ENCODE measurements around the gene TMEM131L. TPM values are rescaled to one million over a fixed set of nuclear protein-coding genes. Genes with fewer than 3 reads are reported as not detected.

The TMEM131L gene
- total RNA-seq, 1 donor from 2014 or later, result 7.6 TPM

DNA sequence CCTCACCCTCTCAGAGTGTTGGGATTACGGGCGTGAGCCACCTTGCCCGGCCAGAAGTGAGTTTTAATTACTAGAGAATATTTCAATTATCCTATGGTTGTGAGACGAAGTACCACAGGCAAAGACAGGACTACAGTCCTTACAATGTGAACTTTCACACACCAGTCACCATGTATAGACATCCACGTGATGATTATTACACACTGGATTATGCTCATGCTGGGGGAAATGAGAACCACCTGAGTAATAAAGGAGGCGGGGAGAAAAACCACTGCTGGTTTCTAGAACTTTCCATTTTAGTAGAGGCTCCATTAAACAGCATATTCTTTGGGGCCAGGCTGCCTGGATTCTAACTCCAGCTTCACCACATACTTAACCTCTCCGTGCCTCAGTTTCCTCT lies 175.4 kb downstream of the TMEM131L start:
- Histone ChIP-seq H3K36me3 (ENCODE audit: control insufficient read depth, insufficient read depth, low read length) (no peaks in the 10 kb centered on the region), H3K27me3 (ENCODE audit: control insufficient read depth, insufficient read depth, low read length) (no peaks in the 10 kb centered on the region), H3K4me3 (ENCODE audit: low read depth, low read length) (no peak overlapping the region)
- TF ChIP-seq, protein P1, sequence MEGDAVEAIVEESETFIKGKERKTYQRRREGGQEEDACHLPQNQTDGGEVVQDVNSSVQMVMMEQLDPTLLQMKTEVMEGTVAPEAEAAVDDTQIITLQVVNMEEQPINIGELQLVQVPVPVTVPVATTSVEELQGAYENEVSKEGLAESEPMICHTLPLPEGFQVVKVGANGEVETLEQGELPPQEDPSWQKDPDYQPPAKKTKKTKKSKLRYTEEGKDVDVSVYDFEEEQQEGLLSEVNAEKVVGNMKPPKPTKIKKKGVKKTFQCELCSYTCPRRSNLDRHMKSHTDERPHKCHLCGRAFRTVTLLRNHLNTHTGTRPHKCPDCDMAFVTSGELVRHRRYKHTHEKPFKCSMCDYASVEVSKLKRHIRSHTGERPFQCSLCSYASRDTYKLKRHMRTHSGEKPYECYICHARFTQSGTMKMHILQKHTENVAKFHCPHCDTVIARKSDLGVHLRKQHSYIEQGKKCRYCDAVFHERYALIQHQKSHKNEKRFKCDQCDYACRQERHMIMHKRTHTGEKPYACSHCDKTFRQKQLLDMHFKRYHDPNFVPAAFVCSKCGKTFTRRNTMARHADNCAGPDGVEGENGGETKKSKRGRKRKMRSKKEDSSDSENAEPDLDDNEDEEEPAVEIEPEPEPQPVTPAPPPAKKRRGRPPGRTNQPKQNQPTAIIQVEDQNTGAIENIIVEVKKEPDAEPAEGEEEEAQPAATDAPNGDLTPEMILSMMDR (IDR thresholded peaks at IDR 0.05; ENCODE audit: insufficient read depth, low read length, poor library complexity, severe bottlenecking), result no peak
- no peak for DNase-seq (ENCODE audit: low read depth)

DNA sequence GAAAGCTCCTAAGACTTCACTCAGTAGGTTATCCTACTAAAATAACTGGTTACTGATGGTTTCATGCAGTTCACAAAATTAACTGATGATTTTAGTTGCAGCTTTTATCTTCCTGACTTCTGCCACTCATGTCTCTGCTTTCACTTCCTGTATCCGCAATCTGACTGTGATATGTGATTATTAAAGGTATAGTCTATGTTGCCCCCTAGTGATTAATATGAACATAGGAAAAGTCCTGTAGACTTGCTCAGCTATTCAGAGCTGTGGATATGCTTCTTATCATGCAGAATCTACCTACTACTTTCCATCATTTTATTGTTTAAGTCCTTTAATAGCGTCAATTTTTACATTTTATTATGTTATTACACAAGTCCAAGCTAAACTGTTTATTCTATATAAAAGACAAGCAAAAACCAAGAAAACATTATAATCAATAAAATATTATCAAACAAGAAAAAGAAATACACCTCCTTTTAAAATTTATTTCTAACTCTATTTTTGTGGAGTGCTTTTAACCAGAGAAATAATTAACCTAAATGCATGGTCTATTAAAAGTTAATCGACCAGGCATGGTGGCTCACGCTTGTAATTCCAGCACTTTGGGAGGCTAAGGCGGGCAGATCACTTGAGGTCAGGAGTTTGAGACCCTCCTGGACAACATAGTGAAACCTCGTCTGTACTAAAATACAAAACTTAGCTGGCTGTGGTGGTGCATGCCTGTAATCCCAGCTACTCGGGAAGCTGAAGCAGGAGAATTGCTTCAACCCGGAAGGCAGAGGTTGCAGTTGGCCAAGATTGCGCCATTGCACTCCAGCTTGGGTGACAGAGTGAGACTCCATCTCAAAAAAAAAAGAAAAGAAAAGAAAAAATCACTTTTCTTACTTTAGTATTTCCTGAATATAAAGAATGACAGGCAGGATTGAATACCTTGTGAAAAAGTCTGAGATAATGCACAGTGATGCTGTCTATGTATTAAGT lies 177.5 kb downstream of the TMEM131L start:
- DNase-seq (ENCODE audit: low read depth), result peak; percentile 18
- TF ChIP-seq, protein P1 (IDR thresholded peaks at IDR 0.05; ENCODE audit: insufficient read depth, low read length, poor library complexity, severe bottlenecking), result peak; percentile 25

DNA sequence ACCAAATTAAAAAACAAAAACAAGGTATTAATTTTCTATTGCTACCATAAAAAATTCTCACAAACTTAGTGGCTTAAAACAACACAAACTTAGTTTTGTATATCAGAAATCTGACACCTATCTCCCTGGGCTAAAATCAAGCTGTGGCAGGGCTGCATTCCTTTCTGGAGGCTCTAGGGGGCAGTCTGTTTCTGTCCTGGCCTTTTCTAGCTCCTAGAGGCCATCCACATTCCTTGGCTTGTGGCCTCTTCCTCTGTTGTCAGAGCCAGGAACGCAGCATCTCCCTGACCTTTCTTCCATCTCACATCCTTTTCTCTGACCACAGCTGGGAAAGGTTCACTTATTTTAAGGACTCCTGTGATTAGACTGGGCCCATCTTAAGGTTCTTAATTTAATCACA lies 179.0 kb downstream of the TMEM131L start:
- no peak for DNase-seq (ENCODE audit: low read depth)
- Histone ChIP-seq H3K4me3 (ENCODE audit: low read depth, low read length) (no peak overlapping the region), H3K36me3 (ENCODE audit: control insufficient read depth, insufficient read depth, low read length) (no peaks in the 10 kb centered on the region), H3K27me3 (ENCODE audit: control insufficient read depth, insufficient read depth, low read length) (no peaks in the 10 kb centered on the region)
- TF ChIP-seq, protein P1 (IDR thresholded peaks at IDR 0.05; ENCODE audit: insufficient read depth, low read length, poor library complexity, severe bottlenecking), result peak; percentile 20

More for the DNA sequence above, 177.5 kb downstream of the TMEM131L start:
- Histone ChIP-seq H3K4me3 (ENCODE audit: low read depth, low read length) (no peak overlapping the region), H3K27me3 (ENCODE audit: control insufficient read depth, insufficient read depth, low read length) (no peaks in the 10 kb centered on the region), H3K36me3 (ENCODE audit: control insufficient read depth, insufficient read depth, low read length) (no peaks in the 10 kb centered on the region)

DNA sequence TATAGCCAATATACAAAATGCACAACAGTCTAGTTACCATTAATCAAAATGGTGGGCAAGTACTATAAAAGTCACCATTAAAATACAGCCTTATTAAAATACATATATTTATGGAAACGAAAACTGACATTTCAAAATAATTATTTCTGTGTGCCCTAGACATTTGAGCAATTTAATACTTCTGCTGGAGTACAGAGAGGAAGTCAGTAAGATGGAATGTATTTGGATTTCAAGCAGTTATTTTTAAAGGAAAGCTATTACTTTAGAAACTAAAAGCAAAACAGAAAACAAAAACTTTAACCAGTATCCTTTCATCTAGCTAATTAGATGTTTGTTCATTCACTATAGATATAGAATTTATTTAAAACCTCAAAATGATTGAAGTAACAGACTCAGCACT lies 180.1 kb downstream of the TMEM131L start:
- TF ChIP-seq, protein P1 (IDR thresholded peaks at IDR 0.05; ENCODE audit: insufficient read depth, low read length, poor library complexity, severe bottlenecking), result no peak
- Histone ChIP-seq H3K4me3 (ENCODE audit: low read depth, low read length) (no peak overlapping the region), H3K36me3 (ENCODE audit: control insufficient read depth, insufficient read depth, low read length) (no peaks in the 10 kb centered on the region), H3K27me3 (ENCODE audit: control insufficient read depth, insufficient read depth, low read length) (no peaks in the 10 kb centered on the region)
- no peak for DNase-seq (ENCODE audit: low read depth)

DNA sequence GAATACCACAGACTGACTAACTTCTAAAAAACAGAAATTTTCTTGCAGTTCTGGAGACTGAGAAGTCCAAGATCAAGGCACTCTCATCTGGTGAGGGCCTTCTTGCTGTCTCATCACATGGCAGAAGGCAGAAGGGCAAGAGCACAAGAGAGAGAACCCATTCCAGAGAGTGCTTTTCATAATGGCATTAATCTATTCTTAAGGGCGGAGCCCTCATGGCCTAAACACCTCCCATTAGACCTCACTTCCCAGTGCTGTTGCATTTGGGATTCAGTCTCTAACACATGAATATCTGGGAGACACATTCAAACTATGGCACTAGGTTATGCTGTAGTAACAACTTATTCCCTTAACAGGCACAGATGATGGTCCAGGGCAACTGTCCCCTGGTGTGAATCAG lies 180.8 kb downstream of the TMEM131L start:
- no peaks in the 10 kb centered on the region for H3K27me3 ChIP-seq (ENCODE audit: control insufficient read depth, insufficient read depth, low read length)
- H3K4me3 ChIP-seq (ENCODE audit: low read depth, low read length), result no peak overlapping the region
- TF ChIP-seq, protein P1 (IDR thresholded peaks at IDR 0.05; ENCODE audit: insufficient read depth, low read length, poor library complexity, severe bottlenecking), result no peak
- H3K36me3 ChIP-seq (ENCODE audit: control insufficient read depth, insufficient read depth, low read length), result no peaks in the 10 kb centered on the region
- no peak for DNase-seq (ENCODE audit: low read depth)
